Measurements from ENCODE around the gene NMNAT3. TPM values are rescaled to one million over a fixed set of nuclear protein-coding genes. Genes with fewer than 3 reads are reported as not detected.

The NMNAT3 gene
- total RNA-seq, result 10 to 100 TPM in 1 of 3 donors, 1 to 10 TPM in 2; 6.6 to 17.3 (median 9.2) TPM

- Histone ChIP-seq H3K27me3 (peaks cover 0 to 3% of the 10 kb centered on the region in 2 donors), H3K36me3 (no peaks in the 10 kb centered on the region), H3K4me3 (peak within 1 kb of the TSS; percentile 72 to 93 (median 85)), H3K9me3 (no peaks in the 10 kb centered on the region), H3K4me1 (no peaks in the 10 kb centered on the region), H3K27ac (peak within 1 kb of the TSS; percentile 79 to 83)
- peak in 2 of 3 donors; percentile 20 to 31 for TF ChIP-seq POLR2AphosphoS5 (IDR thresholded peaks at IDR 0.05)
- TF ChIP-seq CTCF (IDR thresholded peaks at IDR 0.05), result no peak
- TF ChIP-seq POLR2A (IDR thresholded peaks at IDR 0.05), result no peak
- intact Hi-C loops (cut with DNase I; ENCODE audit: low total_unique reads), result no loop called here
- DNase-seq (ENCODE audit: low spot score in 2 of 2), result peak; percentile 69 to 76
Measured at GRCh38 chr3:139677388-139678155, at the start of gene NMNAT3. NMNAT3 (minus strand) TSS chr3:139677972; CDS start chr3:139627724, 50,248 bp downstream.

GRCh38 chr3:139721370-139721769 is 43.6 kb upstream of the NMNAT3 start:
- intact Hi-C loops (cut with DNase I; ENCODE audit: low total_unique reads), result no loop called here
- Histone ChIP-seq H3K27me3 (no peaks in the 10 kb centered on the region), H3K4me1 (no peaks in the 10 kb centered on the region), H3K4me3 (no peak overlapping the region), H3K36me3 (no peaks in the 10 kb centered on the region), H3K27ac (no peak overlapping the region), H3K9me3 (no peaks in the 10 kb centered on the region)
- TF ChIP-seq CTCF (IDR thresholded peaks at IDR 0.05), result no peak
- no peak for TF ChIP-seq POLR2A (IDR thresholded peaks at IDR 0.05)
- no peak for TF ChIP-seq POLR2AphosphoS5 (IDR thresholded peaks at IDR 0.05)
- no peak for DNase-seq (ENCODE audit: low spot score in 2 of 2)

- intact Hi-C loops (cut with DNase I; ENCODE audit: low total_unique reads), result no loop called here
- no peaks in the 10 kb centered on the region for H3K9me3 ChIP-seq
- H3K4me3 ChIP-seq, result no peak overlapping the region
- no peaks in the 10 kb centered on the region for H3K4me1 ChIP-seq
- TF ChIP-seq POLR2A (IDR thresholded peaks at IDR 0.05) (no peak), CTCF (IDR thresholded peaks at IDR 0.05) (peak in 2 of 3 donors; percentile 33 to 60)
- H3K27me3 ChIP-seq, result no peaks in the 10 kb centered on the region
- H3K36me3 ChIP-seq, result no peaks in the 10 kb centered on the region
- no peak overlapping the region for H3K27ac ChIP-seq
- peak in 1 of 2 donors; percentile 58 for DNase-seq (ENCODE audit: low spot score in 2 of 2)
Measured at GRCh38 chr3:139718415-139718814, 40.6 kb upstream of the NMNAT3 start.

- intact Hi-C loops (cut with DNase I; ENCODE audit: low total_unique reads), result no loop called here
- Histone ChIP-seq H3K36me3 (no peaks in the 10 kb centered on the region), H3K9me3 (no peaks in the 10 kb centered on the region), H3K27me3 (no peaks in the 10 kb centered on the region), H3K4me1 (no peaks in the 10 kb centered on the region), H3K27ac (no peak overlapping the region), H3K4me3 (no peak overlapping the region)
- DNase-seq (ENCODE audit: low spot score in 2 of 2), result no peak
- no peak for TF ChIP-seq CTCF (IDR thresholded peaks at IDR 0.05)
- TF ChIP-seq POLR2A (IDR thresholded peaks at IDR 0.05), result no peak
- no peak for TF ChIP-seq POLR2AphosphoS5 (IDR thresholded peaks at IDR 0.05)
Measured at GRCh38 chr3:139716908-139717485, 39.2 kb upstream of the NMNAT3 start.

- no peaks in the 10 kb centered on the region for H3K9me3 ChIP-seq
- H3K27me3 ChIP-seq, result no peaks in the 10 kb centered on the region
- H3K4me3 ChIP-seq, result no peak overlapping the region
- DNase-seq (ENCODE audit: low spot score in 2 of 2), result peak in 1 of 2 donors; percentile 18
- intact Hi-C loops (cut with DNase I; ENCODE audit: low total_unique reads), result no loop called here
- H3K36me3 ChIP-seq, result no peaks in the 10 kb centered on the region
- H3K27ac ChIP-seq, result no peak overlapping the region
- H3K4me1 ChIP-seq, result no peaks in the 10 kb centered on the region
- TF ChIP-seq POLR2AphosphoS5 (IDR thresholded peaks at IDR 0.05) (no peak), POLR2A (IDR thresholded peaks at IDR 0.05) (no peak), CTCF (IDR thresholded peaks at IDR 0.05) (no peak)
Measured at GRCh38 chr3:139715743-139716360, 38.1 kb upstream of the NMNAT3 start.

Measured in breast epithelium (tissue), 4 donors.